Measurements from ENCODE around the gene FHL1. TPM values are rescaled to one million over a fixed set of nuclear protein-coding genes. Genes with fewer than 3 reads are reported as not detected.
A peak's percentile ranks its signal among the peaks of the same experiment; 100 is the strongest.

Gene FHL1
- total RNA-seq, 1 donor from 2014 or later, result 337 TPM

- peaks cover 7% of the 10 kb centered on the region for H3K4me1 ChIP-seq
- intact Hi-C loops (cut with DNase I), result no loop called here
- no peaks in the 10 kb centered on the region for H3K9me3 ChIP-seq
- no peak overlapping the region for H3K4me3 ChIP-seq
- no peaks in the 10 kb centered on the region for H3K27me3 ChIP-seq
- H3K36me3 ChIP-seq, result peaks cover 0 to 4% of the 10 kb centered on the region in 2 donors
- H3K27ac ChIP-seq, result peak overlapping the region; percentile 5
- TF ChIP-seq CTCF (IDR thresholded peaks at IDR 0.05) (no peak), POLR2AphosphoS5 (IDR thresholded peaks at IDR 0.05; ENCODE audit: insufficient read depth in 1 of 2, low read depth in 1 of 2) (no peak), POLR2A (IDR thresholded peaks at IDR 0.05) (no peak)
- DNase-seq (ENCODE audit: extremely low spot score in 2 of 2), result peak in 1 of 2 donors; percentile 80
These were observed 67.2 kb downstream of the FHL1 start for GRCh38 chrX:136214551-136214950.

- H3K4me3 ChIP-seq, result no peak overlapping the region
- intact Hi-C loops (cut with DNase I), result no loop called here
- no peaks in the 10 kb centered on the region for H3K27me3 ChIP-seq
- peaks cover 0 to 4% of the 10 kb centered on the region in 2 donors for H3K36me3 ChIP-seq
- H3K27ac ChIP-seq, result no peak overlapping the region
- H3K4me1 ChIP-seq, result peaks cover 7% of the 10 kb centered on the region
- DNase-seq (ENCODE audit: extremely low spot score in 2 of 2), result no peak
- no peaks in the 10 kb centered on the region for H3K9me3 ChIP-seq
- TF ChIP-seq POLR2AphosphoS5 (IDR thresholded peaks at IDR 0.05; ENCODE audit: insufficient read depth in 1 of 2, low read depth in 1 of 2) (no peak), CTCF (IDR thresholded peaks at IDR 0.05) (no peak), POLR2A (IDR thresholded peaks at IDR 0.05) (no peak)
These were observed 68.2 kb downstream of the FHL1 start for GRCh38 chrX:136215559-136215958.

- H3K9me3 ChIP-seq, result no peaks in the 10 kb centered on the region
- H3K4me3 ChIP-seq, result no peak overlapping the region
- DNase-seq (ENCODE audit: extremely low spot score in 2 of 2), result no peak
- H3K27me3 ChIP-seq, result no peaks in the 10 kb centered on the region
- TF ChIP-seq CTCF (IDR thresholded peaks at IDR 0.05), result no peak
- TF ChIP-seq POLR2AphosphoS5 (IDR thresholded peaks at IDR 0.05; ENCODE audit: insufficient read depth in 1 of 2, low read depth in 1 of 2), result no peak
- no peak for TF ChIP-seq POLR2A (IDR thresholded peaks at IDR 0.05)
- H3K36me3 ChIP-seq, result peaks cover 0 to 26% of the 10 kb centered on the region in 2 donors
- intact Hi-C loops (cut with DNase I), result no loop called here
- no peaks in the 10 kb centered on the region for H3K4me1 ChIP-seq
- H3K27ac ChIP-seq, result no peak overlapping the region
These were observed 72.6 kb downstream of the FHL1 start for GRCh38 chrX:136219893-136220292.

- peaks cover 0 to 32% of the 10 kb centered on the region in 2 donors for H3K36me3 ChIP-seq
- no peak for DNase-seq (ENCODE audit: extremely low spot score in 2 of 2)
- H3K4me1 ChIP-seq, result no peaks in the 10 kb centered on the region
- no peak for TF ChIP-seq POLR2A (IDR thresholded peaks at IDR 0.05)
- TF ChIP-seq POLR2AphosphoS5 (IDR thresholded peaks at IDR 0.05; ENCODE audit: insufficient read depth in 1 of 2, low read depth in 1 of 2), result no peak
- TF ChIP-seq CTCF (IDR thresholded peaks at IDR 0.05), result no peak
- no peaks in the 10 kb centered on the region for H3K27me3 ChIP-seq
- intact Hi-C loops (cut with DNase I), result no loop called here
- no peaks in the 10 kb centered on the region for H3K9me3 ChIP-seq
- no peak overlapping the region for H3K27ac ChIP-seq
- H3K4me3 ChIP-seq, result no peak overlapping the region
These were observed 73.2 kb downstream of the FHL1 start for GRCh38 chrX:136220540-136220939.

- TF ChIP-seq POLR2AphosphoS5 (IDR thresholded peaks at IDR 0.05; ENCODE audit: insufficient read depth in 1 of 2, low read depth in 1 of 2), result no peak
- no peak for TF ChIP-seq POLR2A (IDR thresholded peaks at IDR 0.05)
- TF ChIP-seq CTCF (IDR thresholded peaks at IDR 0.05), result no peak
- H3K4me1 ChIP-seq, result no peaks in the 10 kb centered on the region
- H3K9me3 ChIP-seq, result no peaks in the 10 kb centered on the region
- intact Hi-C loops (cut with DNase I), result no loop called here
- no peak for DNase-seq (ENCODE audit: extremely low spot score in 2 of 2)
- H3K36me3 ChIP-seq, result peaks cover 0 to 33% of the 10 kb centered on the region in 2 donors
- no peak overlapping the region for H3K4me3 ChIP-seq
- H3K27me3 ChIP-seq, result no peaks in the 10 kb centered on the region
- no peak overlapping the region for H3K27ac ChIP-seq
These were observed 73.6 kb downstream of the FHL1 start for GRCh38 chrX:136220951-136221350.
